ENCODE results near the gene MCL1. TPM values are rescaled to one million over a fixed set of nuclear protein-coding genes. Genes with fewer than 3 reads are reported as not detected.

The MCL1 gene
- total RNA-seq, 3 donors from 2014 or later (not counting 1 experiment from before 2014, with no cell fraction given), result 929 to 1,396 (median 938) TPM

DNA sequence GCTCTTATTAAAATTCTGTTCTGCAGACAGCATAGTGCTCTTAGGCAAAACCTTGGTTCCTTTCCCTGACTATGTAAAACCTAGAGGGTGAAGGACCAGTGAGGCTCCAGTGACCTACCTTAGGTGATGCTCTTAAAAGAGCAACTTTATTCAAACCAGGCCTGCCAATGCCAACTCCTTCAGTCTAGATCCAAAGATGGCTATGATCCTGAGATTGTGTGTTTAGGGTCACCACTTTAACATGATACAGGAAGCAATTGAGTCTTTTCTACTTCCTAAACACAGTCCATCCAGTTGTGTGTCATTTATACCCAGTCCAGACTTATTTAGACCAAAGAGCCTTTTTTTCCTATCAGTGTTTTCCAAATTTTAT lies 10.8 kb downstream of the MCL1 start:
- peak in 1 of 3 donors; percentile 0 for ATAC-seq
- Mint-ChIP-seq H3K9me3 (no peaks in the 10 kb centered on the region), H3K4me1 (peaks cover 75 to 83% of the 10 kb centered on the region in 2 donors), H3K4me3 (peak overlapping the region; percentile 88), H3K36me3 (peaks cover 6% of the 10 kb centered on the region), H3K27ac (peak overlapping the region; percentile 98 to 99), H3K27me3 (ENCODE audit: low read depth in 2 of 2) (no peaks in the 10 kb centered on the region)
- no peaks in the 10 kb centered on the region for H3K9me3 ChIP-seq (ENCODE audit: control insufficient read depth, insufficient read depth, low read length)
- TF ChIP-seq CTCF (IDR thresholded peaks at IDR 0.05), result no peak
- DNase-seq, result peak in 1 of 2 donors; percentile 45
- H3K36me3 ChIP-seq (ENCODE audit: control insufficient read depth, insufficient read depth, low read length), result peaks cover 20% of the 10 kb centered on the region
- intact Hi-C loops (cut with micrococcal nuclease), result loop anchor here (10.0 kb wide), 3 partner anchors 196 to 356 kb away; partner anchors contain the start of genes ANP32E, CTSS and SETDB1
- H3K4me1 ChIP-seq (ENCODE audit: control insufficient read depth, insufficient read depth, low read length), result peaks cover 100% of the 10 kb centered on the region
- peak overlapping the region; percentile 95 for H3K27ac ChIP-seq (ENCODE audit: low read length)
- peak overlapping the region; percentile 18 for H3K4me3 ChIP-seq (ENCODE audit: low read length)
- H3K27me3 ChIP-seq (ENCODE audit: control insufficient read depth, insufficient read depth, low read length), result no peaks in the 10 kb centered on the region

GRCh38 chr1:150567717-150568593 lies 11.5 kb downstream of the MCL1 start:
- H3K27me3 Mint-ChIP-seq (ENCODE audit: low read depth in 2 of 2), result no peaks in the 10 kb centered on the region
- TF ChIP-seq CTCF (IDR thresholded peaks at IDR 0.05), result no peak
- ATAC-seq (peak; percentile 2 to 11 (median 2)), DNase-seq (peak in 1 of 2 donors; percentile 51)
- H3K9me3 Mint-ChIP-seq, result no peaks in the 10 kb centered on the region
- H3K4me3 Mint-ChIP-seq, result peak overlapping the region; percentile 88
- H3K27me3 ChIP-seq (ENCODE audit: control insufficient read depth, insufficient read depth, low read length), result no peaks in the 10 kb centered on the region
- peak overlapping the region; percentile 18 for H3K4me3 ChIP-seq (ENCODE audit: low read length)
- H3K36me3 ChIP-seq (ENCODE audit: control insufficient read depth, insufficient read depth, low read length), result peaks cover 14% of the 10 kb centered on the region
- intact Hi-C loops (cut with micrococcal nuclease), result loop anchor here (10.0 kb wide), 3 partner anchors 197 to 357 kb away; partner anchors contain the start of genes ANP32E, CTSS and SETDB1
- peak overlapping the region; percentile 98 to 99 for H3K27ac Mint-ChIP-seq
- peaks cover 100% of the 10 kb centered on the region for H3K4me1 ChIP-seq (ENCODE audit: control insufficient read depth, insufficient read depth, low read length)
- H3K27ac ChIP-seq (ENCODE audit: low read length), result peak overlapping the region; percentile 95
- H3K36me3 Mint-ChIP-seq, result peaks cover 6% of the 10 kb centered on the region
- peaks cover 81 to 84% of the 10 kb centered on the region in 2 donors for H3K4me1 Mint-ChIP-seq
- H3K9me3 ChIP-seq (ENCODE audit: control insufficient read depth, insufficient read depth, low read length), result no peaks in the 10 kb centered on the region
- WGBS (ENCODE audit: insufficient coverage), result 6% methylated on average over 10 of the region's 10 CpGs

DNA sequence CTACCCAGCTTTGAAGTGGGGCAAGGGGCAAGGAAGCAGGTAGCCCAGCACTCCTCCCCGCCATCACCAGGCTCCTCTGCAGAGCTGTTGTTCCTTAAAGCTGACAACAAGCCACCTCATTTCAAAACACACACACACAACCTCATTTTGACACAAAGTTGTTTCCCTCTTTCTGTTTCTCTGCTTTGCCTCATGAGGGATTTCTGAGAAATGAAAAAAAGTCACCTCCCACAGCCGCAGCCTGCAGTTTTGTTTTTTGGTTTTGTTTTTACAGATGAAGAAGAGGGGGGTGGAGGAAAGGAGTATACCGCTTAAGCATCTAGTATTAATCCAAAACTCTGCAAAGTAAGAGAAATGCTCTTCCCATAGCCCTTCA lies 12.1 kb downstream of the MCL1 start:
- H3K4me1 Mint-ChIP-seq, result peaks cover 84 to 86% of the 10 kb centered on the region in 2 donors
- no peaks in the 10 kb centered on the region for H3K27me3 Mint-ChIP-seq (ENCODE audit: low read depth in 2 of 2)
- DNase-seq, result peak in 1 of 2 donors; percentile 82

More for the DNA sequence above, 12.1 kb downstream of the MCL1 start:
- peak overlapping the region; percentile 98 to 99 for H3K27ac Mint-ChIP-seq
- peak overlapping the region; percentile 18 for H3K4me3 ChIP-seq (ENCODE audit: low read length)
- H3K27ac ChIP-seq (ENCODE audit: low read length), result peak overlapping the region; percentile 95
- H3K4me3 Mint-ChIP-seq, result peak overlapping the region; percentile 88
- H3K9me3 ChIP-seq (ENCODE audit: control insufficient read depth, insufficient read depth, low read length), result no peaks in the 10 kb centered on the region
- peaks cover 6% of the 10 kb centered on the region for H3K36me3 Mint-ChIP-seq
- H3K27me3 ChIP-seq (ENCODE audit: control insufficient read depth, insufficient read depth, low read length), result no peaks in the 10 kb centered on the region
- peak; percentile 23 to 51 (median 26) for ATAC-seq
- TF ChIP-seq CTCF (IDR thresholded peaks at IDR 0.05), result no peak
- 0% methylated on average over 1 of the region's 3 CpGs for WGBS (ENCODE audit: insufficient coverage)
- H3K9me3 Mint-ChIP-seq, result no peaks in the 10 kb centered on the region
- intact Hi-C loops (cut with micrococcal nuclease), result loop anchor here (10.0 kb wide), 3 partner anchors 197 to 357 kb away; partner anchors contain the start of genes ANP32E, CTSS and SETDB1
- H3K36me3 ChIP-seq (ENCODE audit: control insufficient read depth, insufficient read depth, low read length), result peaks cover 8% of the 10 kb centered on the region
- peaks cover 100% of the 10 kb centered on the region for H3K4me1 ChIP-seq (ENCODE audit: control insufficient read depth, insufficient read depth, low read length)
